ENCODE measurements around the gene GDE1. TPM values are rescaled to one million over a fixed set of nuclear protein-coding genes. Genes with fewer than 3 reads are reported as not detected.

Gene GDE1
- total and polyA plus RNA-seq, 9 of the 15 experiments (the other 6 are each of a cell fraction or from before 2014, with no cell fraction given) = 18.8 to 40.5 (median 22.3) TPM

DNA sequence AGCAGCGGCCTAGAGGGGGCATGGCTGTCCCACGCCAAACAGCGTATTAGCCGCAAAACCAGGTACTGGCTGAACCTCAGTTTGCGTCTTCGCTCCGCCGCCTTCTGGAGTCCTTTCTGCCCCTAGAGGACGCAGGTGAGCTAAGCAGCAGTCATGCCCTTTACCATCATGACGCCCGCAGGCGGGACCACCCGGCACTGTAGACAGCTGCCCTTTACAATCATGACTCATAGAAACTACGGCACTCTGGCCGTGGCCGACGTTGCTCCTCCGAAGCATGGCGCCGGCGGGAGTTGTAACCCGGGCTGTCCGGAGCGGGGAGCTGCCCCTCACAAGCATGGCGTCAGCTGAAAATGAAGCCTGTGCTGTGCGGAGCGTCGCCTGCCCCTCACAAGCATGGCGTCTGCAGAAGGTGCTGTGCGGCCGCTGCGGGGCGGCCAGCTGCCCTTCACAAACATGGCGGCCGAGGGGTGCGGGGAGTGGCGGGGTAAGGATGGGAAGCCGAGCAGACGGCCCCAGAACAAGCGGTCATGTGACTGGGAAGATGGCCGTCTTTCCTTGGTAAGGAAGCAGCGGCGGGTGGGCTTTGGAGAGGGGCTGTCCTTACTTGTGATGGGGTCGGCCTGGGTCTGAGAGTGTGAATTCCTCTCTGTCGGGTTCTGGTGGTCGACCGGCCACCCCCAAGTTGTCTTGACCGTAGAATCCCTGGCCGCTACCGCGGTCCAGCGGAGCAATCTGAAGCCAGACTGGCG, 33.5 kb upstream of the GDE1 start, which contains the start of gene VPS35L (continued):
- TF ChIP-seq PHB (CRISPR knock-in tag; IDR thresholded peaks at IDR 0.05) = no peak
- TF ChIP-seq, protein P1, sequence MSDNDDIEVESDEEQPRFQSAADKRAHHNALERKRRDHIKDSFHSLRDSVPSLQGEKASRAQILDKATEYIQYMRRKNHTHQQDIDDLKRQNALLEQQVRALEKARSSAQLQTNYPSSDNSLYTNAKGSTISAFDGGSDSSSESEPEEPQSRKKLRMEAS (CRISPR knock-in tag; IDR thresholded peaks at IDR 0.05) = peak; percentile 80
- TF ChIP-seq, protein P2, sequence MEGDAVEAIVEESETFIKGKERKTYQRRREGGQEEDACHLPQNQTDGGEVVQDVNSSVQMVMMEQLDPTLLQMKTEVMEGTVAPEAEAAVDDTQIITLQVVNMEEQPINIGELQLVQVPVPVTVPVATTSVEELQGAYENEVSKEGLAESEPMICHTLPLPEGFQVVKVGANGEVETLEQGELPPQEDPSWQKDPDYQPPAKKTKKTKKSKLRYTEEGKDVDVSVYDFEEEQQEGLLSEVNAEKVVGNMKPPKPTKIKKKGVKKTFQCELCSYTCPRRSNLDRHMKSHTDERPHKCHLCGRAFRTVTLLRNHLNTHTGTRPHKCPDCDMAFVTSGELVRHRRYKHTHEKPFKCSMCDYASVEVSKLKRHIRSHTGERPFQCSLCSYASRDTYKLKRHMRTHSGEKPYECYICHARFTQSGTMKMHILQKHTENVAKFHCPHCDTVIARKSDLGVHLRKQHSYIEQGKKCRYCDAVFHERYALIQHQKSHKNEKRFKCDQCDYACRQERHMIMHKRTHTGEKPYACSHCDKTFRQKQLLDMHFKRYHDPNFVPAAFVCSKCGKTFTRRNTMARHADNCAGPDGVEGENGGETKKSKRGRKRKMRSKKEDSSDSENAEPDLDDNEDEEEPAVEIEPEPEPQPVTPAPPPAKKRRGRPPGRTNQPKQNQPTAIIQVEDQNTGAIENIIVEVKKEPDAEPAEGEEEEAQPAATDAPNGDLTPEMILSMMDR (IDR thresholded peaks at IDR 0.05 in 2 of 3, conservative IDR thresholded peaks at IDR 0.05 in 1 of 3; ENCODE audit: insufficient read depth in 2 of 3, low read depth in 1 of 3, low read length in 3 of 3) = peak; percentile 75 to 80 (median 76)
- TF ChIP-seq, protein P3, sequence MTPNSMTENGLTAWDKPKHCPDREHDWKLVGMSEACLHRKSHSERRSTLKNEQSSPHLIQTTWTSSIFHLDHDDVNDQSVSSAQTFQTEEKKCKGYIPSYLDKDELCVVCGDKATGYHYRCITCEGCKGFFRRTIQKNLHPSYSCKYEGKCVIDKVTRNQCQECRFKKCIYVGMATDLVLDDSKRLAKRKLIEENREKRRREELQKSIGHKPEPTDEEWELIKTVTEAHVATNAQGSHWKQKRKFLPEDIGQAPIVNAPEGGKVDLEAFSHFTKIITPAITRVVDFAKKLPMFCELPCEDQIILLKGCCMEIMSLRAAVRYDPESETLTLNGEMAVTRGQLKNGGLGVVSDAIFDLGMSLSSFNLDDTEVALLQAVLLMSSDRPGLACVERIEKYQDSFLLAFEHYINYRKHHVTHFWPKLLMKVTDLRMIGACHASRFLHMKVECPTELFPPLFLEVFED (CRISPR knock-in tag; conservative IDR thresholded peaks at IDR 0.05) = no peak
- peak; percentile 84 for TF ChIP-seq HNRNPLL (IDR thresholded peaks at IDR 0.05; ENCODE audit: low read depth, low read length, poor library complexity, severe bottlenecking)
- TF ChIP-seq C11orf30 (IDR thresholded peaks at IDR 0.05; ENCODE audit: low read depth) = peak; percentile 86
- TF ChIP-seq ZNF134 (CRISPR knock-in tag; conservative IDR thresholded peaks at IDR 0.05) = peak; percentile 40; the same call in 1 of the 2 replicates
- TF ChIP-seq ZNF24 (IDR thresholded peaks at IDR 0.05) = no peak
- TF ChIP-seq SAP30 (IDR thresholded peaks at IDR 0.05; ENCODE audit: borderline replicate concordance, insufficient read depth, low read depth, low read length, poor library complexity, severe bottlenecking) = peak; percentile 81
- peak; percentile 33; the same call in 1 of the 2 replicates for TF ChIP-seq CBFA2T2 (conservative IDR thresholded peaks at IDR 0.05)
- peak in 1 of 2 experiments; percentile 50; a peak in 1 of 3 replicates for TF ChIP-seq CBX3 (IDR thresholded peaks at IDR 0.05; ENCODE audit: borderline replicate concordance in 1 of 2, low read length in 2 of 2)
- TF ChIP-seq, protein P4, sequence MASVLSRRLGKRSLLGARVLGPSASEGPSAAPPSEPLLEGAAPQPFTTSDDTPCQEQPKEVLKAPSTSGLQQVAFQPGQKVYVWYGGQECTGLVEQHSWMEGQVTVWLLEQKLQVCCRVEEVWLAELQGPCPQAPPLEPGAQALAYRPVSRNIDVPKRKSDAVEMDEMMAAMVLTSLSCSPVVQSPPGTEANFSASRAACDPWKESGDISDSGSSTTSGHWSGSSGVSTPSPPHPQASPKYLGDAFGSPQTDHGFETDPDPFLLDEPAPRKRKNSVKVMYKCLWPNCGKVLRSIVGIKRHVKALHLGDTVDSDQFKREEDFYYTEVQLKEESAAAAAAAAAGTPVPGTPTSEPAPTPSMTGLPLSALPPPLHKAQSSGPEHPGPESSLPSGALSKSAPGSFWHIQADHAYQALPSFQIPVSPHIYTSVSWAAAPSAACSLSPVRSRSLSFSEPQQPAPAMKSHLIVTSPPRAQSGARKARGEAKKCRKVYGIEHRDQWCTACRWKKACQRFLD (CRISPR knock-in tag; IDR thresholded peaks at IDR 0.05) = peak; percentile 87
- TF ChIP-seq, protein P5, sequence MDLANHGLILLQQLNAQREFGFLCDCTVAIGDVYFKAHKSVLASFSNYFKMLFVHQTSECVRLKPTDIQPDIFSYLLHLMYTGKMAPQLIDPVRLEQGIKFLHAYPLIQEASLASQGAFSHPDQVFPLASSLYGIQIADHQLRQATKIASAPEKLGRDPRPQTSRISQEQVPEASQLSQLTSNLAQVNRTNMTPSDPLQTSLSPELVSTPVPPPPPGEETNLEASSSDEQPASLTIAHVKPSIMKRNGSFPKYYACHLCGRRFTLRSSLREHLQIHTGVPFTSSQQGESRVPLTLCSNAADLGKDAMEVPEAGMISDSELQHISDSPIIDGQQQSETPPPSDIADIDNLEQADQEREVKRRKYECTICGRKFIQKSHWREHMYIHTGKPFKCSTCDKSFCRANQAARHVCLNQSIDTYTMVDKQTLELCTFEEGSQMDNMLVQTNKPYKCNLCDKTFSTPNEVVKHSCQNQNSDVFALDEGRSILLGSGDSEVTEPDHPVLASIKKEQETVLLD (IDR thresholded peaks at IDR 0.05) = peak; percentile 72; the same call in 1 of the 2 replicates
- TF ChIP-seq EP400 (IDR thresholded peaks at IDR 0.05) = peak; percentile 74
- TF ChIP-seq RUNX1 (IDR thresholded peaks at IDR 0.05; ENCODE audit: low read depth) = 0 out of 2 replicates have a peak, but pooled peaks have one; percentile 2
- TF ChIP-seq ESRRA (IDR thresholded peaks at IDR 0.05; ENCODE audit: borderline replicate concordance, low read depth) = peak; percentile 36; the same call in 1 of the 2 replicates
